Esophagus squamous epithelium (tissue), 5 donors: ENCODE results near the gene FGF3. TPM values are rescaled to one million over a fixed set of nuclear protein-coding genes. Genes with fewer than 3 reads are reported as not detected.

Experiments
- DNase-seq: peaks from one replicate; lab custom pipeline; 2025; lab: John Stamatoyannopoulos, UW
- H3K27ac ChIP-seq, 4 donors: fragments of 200-600 bp; sonication (generic); one replicate each; pipeline ENCODE4 v1.5.1; 2016 to 2019; ENCODE audit warnings: mild to moderate bottlenecking in 1 of 4
- H3K27me3 ChIP-seq, 4 donors: fragments of 200-600 bp; sonication (generic); 1 replicate in 3 of 4; 2 replicates in 1 of 4; pipeline versions ENCODE4 v1.5.1 to v1.6.0; 2017 to 2021; ENCODE audit warnings: antibody characterized with exemption in 1 of 4
- H3K36me3 ChIP-seq, 3 donors: fragments of 200-600 bp; sonication (generic); one replicate each; pipeline ENCODE4 v1.5.1; 2016 to 2019
- H3K4me1 ChIP-seq, 3 donors: fragments of 200-600 bp; sonication (generic); one replicate each; pipeline ENCODE4 v1.5.1; 2017 to 2019
- H3K4me3 ChIP-seq, 4 donors: fragments of 200-600 bp; sonication (generic); 1 replicate in 3 of 4; 2 replicates in 1 of 4; pipeline ENCODE4 v1.5.1; 2016 to 2019; ENCODE audit warnings: mild to moderate bottlenecking in 2 of 4, moderate library complexity in 1 of 4
- H3K9me3 ChIP-seq, 3 donors: fragments of 200-600 bp; sonication (generic); one replicate each; pipeline ENCODE4 v1.5.1; 2016 to 2019
- CTCF ChIP-seq, 6 experiments: fragments of 450-650 bp in 4 of 6; fragments of 200-600 bp in 2 of 6; sonication (generic) in 2 of 6; IDR thresholded peaks; one replicate each; pipeline ENCODE4 v1.5.1; 2016 to 2019; ENCODE audit warnings: antibody characterized with exemption in 6 of 6, mild to moderate bottlenecking in 4 of 6, moderate library complexity in 4 of 6
- POLR2A ChIP-seq, 4 donors: fragments of 450-650 bp; IDR thresholded peaks; one replicate each; pipeline ENCODE4 v1.6.1; 2017; ENCODE audit warnings: antibody characterized with exemption in 4 of 4, mild to moderate bottlenecking in 4 of 4, moderate library complexity in 3 of 4
- WGBS, 2 donors: methylation state at CpG; one replicate each; pipeline ENCODE4 v1.1.5; 2018; 5-methylcytosine and 5-hydroxymethylcytosine counted together
- intact Hi-C: fragments of 100-400 bp; cut with DNase I; formaldehyde crosslinking; loops from one replicate; pipeline ENCODE4 v1.15.0; 2022
- total RNA-seq, 4 donors: library from RNA; depleted of rRNA; stranded (reverse); fragments of >200 nt; gene quantifications; one replicate each; pipeline ENCODE4 v1.1.0, GENCODE V29; 2016
- donor health status: DM: yes; HTN: yes; CAD: no.

Gene FGF3
- total RNA-seq, 4 donors from 2014 or later: not detected

- Histone ChIP-seq H3K4me1 (no peaks in the 10 kb centered on the region), H3K9me3 (no peaks in the 10 kb centered on the region), H3K4me3 (no peak overlapping the region), H3K36me3 (no peaks in the 10 kb centered on the region), H3K27ac (no peak overlapping the region), H3K27me3 (peaks cover 0 to 82% (median 0%) of the 10 kb centered on the region in 4 donors)
- TF ChIP-seq POLR2A (IDR thresholded peaks at IDR 0.05) (no peak), CTCF (IDR thresholded peaks at IDR 0.05) (no peak)
- DNase-seq: no peak
- WGBS, 2 donors: 81 to 83% methylated on average over 10 to 12 of the region's 12 CpGs
- intact Hi-C loops: no loop called here
These were observed 40.2 kb upstream of the FGF3 start for GRCh38 chr11:69859275-69859934.

- Histone ChIP-seq H3K36me3 (no peaks in the 10 kb centered on the region), H3K9me3 (peaks cover 0 to 14% (median 10%) of the 10 kb centered on the region in 3 donors), H3K4me1 (no peaks in the 10 kb centered on the region), H3K27ac (no peak overlapping the region), H3K4me3 (no peak overlapping the region), H3K27me3 (peaks cover 0 to 76% (median 0%) of the 10 kb centered on the region in 4 donors)
- 93 to 95% methylated on average over 3 of the region's 3 CpGs for WGBS, 2 donors
- intact Hi-C loops: no loop called here
- no peak for DNase-seq
- TF ChIP-seq CTCF (IDR thresholded peaks at IDR 0.05) (no peak), POLR2A (IDR thresholded peaks at IDR 0.05) (no peak)
These were observed 36.2 kb upstream of the FGF3 start for GRCh38 chr11:69855421-69855820.

GRCh38 chr11:69854713-69855112 is 35.5 kb upstream of the FGF3 start:
- intact Hi-C loops: no loop called here
- 56 to 80% methylated on average over 2 of the region's 2 CpGs for WGBS, 2 donors
- no peak for DNase-seq
- no peaks in the 10 kb centered on the region for H3K36me3 ChIP-seq
- no peaks in the 10 kb centered on the region for H3K4me1 ChIP-seq
- H3K27ac ChIP-seq: no peak overlapping the region
- TF ChIP-seq POLR2A (IDR thresholded peaks at IDR 0.05) (no peak), CTCF (IDR thresholded peaks at IDR 0.05) (no peak)
- peaks cover 0 to 77% (median 0%) of the 10 kb centered on the region in 4 donors for H3K27me3 ChIP-seq
- H3K9me3 ChIP-seq: peaks cover 0 to 14% (median 10%) of the 10 kb centered on the region in 3 donors
- no peak overlapping the region for H3K4me3 ChIP-seq

- Histone ChIP-seq H3K4me1 (no peaks in the 10 kb centered on the region), H3K4me3 (no peak overlapping the region), H3K27ac (no peak overlapping the region), H3K27me3 (peaks cover 0 to 71% (median 0%) of the 10 kb centered on the region in 4 donors), H3K36me3 (no peaks in the 10 kb centered on the region), H3K9me3 (peaks cover 0 to 20% (median 10%) of the 10 kb centered on the region in 3 donors)
- WGBS, 2 donors: 38 to 40% methylated on average over 2 of the region's 2 CpGs
- TF ChIP-seq POLR2A (IDR thresholded peaks at IDR 0.05) (no peak), CTCF (IDR thresholded peaks at IDR 0.05) (no peak)
- no peak for DNase-seq
- intact Hi-C loops: no loop called here
These were observed 32.8 kb upstream of the FGF3 start for GRCh38 chr11:69852056-69852455.

- DNase-seq: no peak
- Histone ChIP-seq H3K9me3 (peaks cover 0 to 20% (median 10%) of the 10 kb centered on the region in 3 donors), H3K4me3 (no peak overlapping the region), H3K27me3 (peaks cover 0 to 48% (median 0%) of the 10 kb centered on the region in 4 donors), H3K4me1 (no peaks in the 10 kb centered on the region), H3K36me3 (no peaks in the 10 kb centered on the region), H3K27ac (no peak overlapping the region)
- intact Hi-C loops: no loop called here
- TF ChIP-seq CTCF (IDR thresholded peaks at IDR 0.05) (no peak), POLR2A (IDR thresholded peaks at IDR 0.05) (no peak)
These were observed 29.0 kb upstream of the FGF3 start for GRCh38 chr11:69848201-69848600.
